HG03575 (cell line): Measurements from ENCODE around the gene RNFT2.
"Not testable (repeated sequence)": the region's sequence is repeated elsewhere in the genome, so short reads cannot be mapped to it uniquely, and the experiment has no call there.

ENCODE experiments used
- ATAC-seq: cut with Tn5 transposase; IDR thresholded peaks from one replicate; pipeline ENCODE4 v1.9.1; 2021; ENCODE audit not compliant: unreplicated experiment, insufficient number of reproducible peaks, low FRiP score; ENCODE audit errors: extremely low read depth

Gene RNFT2

DNA sequence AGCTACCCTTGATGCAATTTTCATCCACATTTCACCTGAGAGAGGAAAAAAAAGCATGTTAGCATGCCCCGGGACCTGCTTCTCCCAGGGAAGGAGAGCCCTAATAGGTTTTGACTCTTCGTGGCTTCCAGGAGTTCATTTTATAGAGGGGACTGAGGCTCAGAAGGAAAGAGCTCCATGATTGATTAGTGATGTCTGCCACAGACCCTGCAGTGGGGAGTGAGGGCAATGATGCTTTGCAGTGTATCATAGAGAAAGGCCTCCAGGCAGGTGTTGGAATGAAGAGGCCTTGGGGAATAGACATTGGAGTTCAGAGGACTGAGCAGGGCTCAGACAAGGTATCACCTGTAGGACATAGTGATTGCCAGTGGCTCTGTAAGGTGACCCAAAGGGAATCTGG, 41.5 kb downstream of the RNFT2 start:
- no peak for ATAC-seq

- no peak for ATAC-seq
Observed at GRCh38 chr12:116780942-116781341, 42.8 kb downstream of the RNFT2 start.

GRCh38 chr12:116783525-116784237, 45.6 kb downstream of the RNFT2 start:
- no peak for ATAC-seq

DNA sequence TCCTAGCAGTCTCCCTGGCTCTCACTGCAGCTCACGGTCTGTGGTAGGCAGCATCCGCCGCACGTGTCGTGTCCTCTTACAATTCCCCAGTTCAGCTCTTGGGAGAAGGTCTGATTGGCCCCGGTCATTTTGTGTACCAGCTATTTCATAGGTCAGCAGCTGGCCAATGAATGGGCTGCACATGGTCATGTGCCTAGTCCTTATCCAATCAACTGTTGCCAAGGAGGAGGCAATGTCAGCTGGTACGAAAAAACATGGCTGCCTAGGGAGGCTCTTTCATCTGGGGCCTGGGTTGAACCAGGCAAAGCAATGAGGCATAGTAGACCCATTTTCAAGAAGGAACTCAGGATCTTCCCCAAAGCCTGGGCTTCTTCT, 46.1 kb downstream of the RNFT2 start:
- no peak for ATAC-seq

DNA sequence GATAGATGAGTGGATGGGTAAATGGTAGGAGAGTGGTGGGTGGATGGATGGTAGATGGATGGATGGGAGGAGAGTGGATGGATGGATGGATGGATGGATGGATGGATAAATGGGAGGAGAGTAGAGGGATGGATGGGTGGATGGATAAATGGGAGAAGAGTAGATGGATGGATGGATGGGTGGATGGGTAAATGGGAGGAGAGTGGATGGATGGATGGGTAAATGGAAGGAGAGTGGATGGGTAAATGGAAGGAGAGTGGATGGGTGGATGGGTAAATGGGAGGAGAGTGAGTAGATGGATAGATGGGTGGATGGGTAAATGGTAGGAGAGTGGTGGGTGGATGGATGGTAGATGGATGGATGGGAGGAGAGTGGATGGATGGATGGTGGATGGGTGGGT, 51.4 kb downstream of the RNFT2 start:
- ATAC-seq = not testable (repeated sequence)

DNA sequence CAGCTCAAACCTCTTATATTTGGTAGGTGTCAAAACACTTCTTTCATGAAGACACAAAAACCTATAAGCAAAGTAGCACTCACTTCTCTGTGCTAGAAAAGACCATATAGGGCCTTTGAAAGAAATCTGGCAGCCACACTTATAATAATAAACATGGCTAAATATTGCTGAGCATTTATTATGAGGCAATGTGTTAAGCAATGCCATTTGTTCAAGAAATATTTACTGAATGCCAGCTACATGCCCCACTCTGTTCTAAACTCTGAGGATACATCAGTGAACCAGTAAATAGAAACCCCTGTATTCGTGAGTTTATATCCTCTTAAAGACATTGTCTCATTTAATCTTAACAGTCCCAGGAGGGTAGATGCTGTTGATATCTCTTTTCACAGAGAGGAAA, 52.0 kb downstream of the RNFT2 start:
- ATAC-seq = no peak

DNA sequence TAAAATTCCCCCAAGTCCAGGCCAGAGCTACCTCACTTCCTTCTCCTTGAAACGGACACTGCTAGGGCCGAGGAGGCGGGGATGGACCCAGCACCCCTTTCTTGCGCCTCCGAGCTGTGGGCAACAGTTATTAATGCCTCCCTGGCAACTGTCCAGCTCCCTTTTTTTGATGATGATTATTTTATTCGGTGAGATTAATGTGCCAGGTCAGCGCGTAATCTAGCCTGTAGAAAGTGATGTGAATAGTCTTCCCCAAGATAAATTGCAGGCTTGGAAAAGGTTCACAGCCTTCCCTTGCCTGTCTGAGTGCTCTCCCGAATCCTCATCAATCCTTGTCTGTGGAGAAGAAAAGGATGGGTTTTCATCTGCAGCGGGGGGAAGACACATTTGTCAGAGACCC, 54.3 kb downstream of the RNFT2 start:
- ATAC-seq = no peak

DNA sequence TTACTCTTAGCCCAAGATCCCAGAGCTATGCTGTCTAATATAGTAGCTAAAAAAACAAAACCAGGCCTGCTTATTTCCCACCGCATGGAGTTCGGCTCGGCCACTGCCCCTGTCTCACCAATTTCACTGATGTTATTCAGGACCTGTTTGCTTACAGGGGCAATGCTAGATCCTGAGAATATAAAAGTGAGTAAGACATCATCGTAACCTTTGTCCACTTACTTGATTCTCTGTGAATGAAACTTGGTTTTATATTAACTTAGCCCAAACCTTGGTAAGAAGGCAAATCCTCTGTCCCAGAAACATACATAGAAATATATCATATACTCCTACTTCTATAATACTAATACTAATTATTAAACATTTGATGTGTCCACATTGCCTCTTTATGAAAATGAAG, 56.6 kb downstream of the RNFT2 start:
- no peak for ATAC-seq

GRCh38 chr12:116797885-116798284, 59.8 kb downstream of the RNFT2 start:
- no peak for ATAC-seq

- no peak for ATAC-seq
Observed at GRCh38 chr12:116798719-116799118, 60.6 kb downstream of the RNFT2 start.

- ATAC-seq = no peak
Observed at GRCh38 chr12:116799955-116800354, 61.8 kb downstream of the RNFT2 start.

GRCh38 chr12:116800918-116801317, 62.8 kb downstream of the RNFT2 start:
- no peak for ATAC-seq

- no peak for ATAC-seq
Observed at GRCh38 chr12:116802018-116802417, 63.9 kb downstream of the RNFT2 start.

DNA sequence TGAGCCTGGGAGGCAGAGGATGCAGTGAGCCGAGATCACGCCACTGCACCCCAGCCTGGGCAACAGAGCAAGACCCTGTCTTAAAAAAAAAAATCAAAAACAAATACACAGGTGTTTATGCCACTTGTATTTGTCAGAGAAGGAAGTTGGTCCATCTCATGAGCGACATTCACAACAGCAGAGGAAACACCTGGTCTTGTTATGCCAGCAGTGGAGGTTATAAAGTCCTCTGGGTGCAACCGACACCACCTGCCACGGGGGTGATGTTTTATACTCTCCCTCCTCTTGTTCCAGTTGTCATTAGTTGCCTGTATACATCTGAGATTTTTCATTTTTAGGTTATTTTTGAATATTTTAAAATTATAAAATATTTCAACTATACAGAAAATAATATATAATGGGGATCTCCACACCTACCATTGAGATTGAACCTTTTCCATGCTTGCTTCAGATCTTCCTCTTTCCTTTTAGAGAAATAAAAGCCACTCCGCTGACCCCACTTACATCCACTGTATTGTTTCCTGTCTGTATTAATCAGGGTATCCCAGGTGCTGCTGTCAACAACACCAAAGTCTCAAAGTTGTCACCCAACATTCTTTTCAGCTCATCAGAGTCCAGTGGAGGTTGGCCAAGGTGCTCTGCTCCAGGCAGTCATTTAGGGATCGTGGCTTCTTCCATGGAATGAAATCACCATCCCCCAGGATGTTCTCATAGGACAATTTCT, 65.1 kb downstream of the RNFT2 start:
- ATAC-seq = no peak

DNA sequence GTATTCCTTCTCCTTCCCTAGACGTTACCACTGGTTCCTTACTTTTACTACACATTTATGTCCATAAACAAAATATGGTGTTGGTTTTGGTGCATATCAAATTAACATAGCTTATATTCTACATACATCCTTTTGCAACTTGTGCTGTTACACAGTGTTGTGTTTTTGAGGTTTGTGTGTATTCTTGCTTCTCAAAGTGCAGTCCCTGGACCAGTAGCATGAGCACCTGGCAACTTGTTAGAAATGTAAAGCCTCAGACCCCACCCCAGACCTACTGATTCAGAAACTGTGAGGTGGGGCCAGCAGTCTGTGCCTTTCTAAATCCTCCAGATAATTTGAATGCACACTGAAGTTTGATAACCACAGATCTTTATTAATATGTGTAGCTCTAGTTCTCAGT, 65.9 kb downstream of the RNFT2 start:
- no peak for ATAC-seq

- ATAC-seq = no peak
Observed at GRCh38 chr12:116806845-116807440, 68.8 kb downstream of the RNFT2 start.

DNA sequence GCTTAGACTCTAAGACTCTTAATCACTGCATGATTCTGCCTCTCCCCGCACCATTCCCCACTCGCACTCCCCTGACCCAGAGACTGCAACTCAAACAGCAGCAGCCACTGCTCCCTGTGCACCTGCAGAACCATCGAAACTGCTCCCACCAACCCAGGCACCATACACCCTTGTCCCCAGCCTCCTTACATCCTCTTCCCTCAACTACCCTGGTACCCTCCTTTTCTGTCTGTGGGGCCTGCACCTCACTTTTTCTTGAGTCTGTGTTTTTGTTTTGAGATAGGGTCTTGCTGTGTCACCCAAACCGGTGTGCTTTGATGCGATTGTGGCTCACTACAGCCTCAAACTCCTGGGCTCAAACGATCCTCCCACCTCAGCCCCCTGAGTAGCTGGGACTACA, 69.4 kb downstream of the RNFT2 start:
- no peak for ATAC-seq

- ATAC-seq = no peak
Observed at GRCh38 chr12:116808113-116809105, 70.3 kb downstream of the RNFT2 start.

DNA sequence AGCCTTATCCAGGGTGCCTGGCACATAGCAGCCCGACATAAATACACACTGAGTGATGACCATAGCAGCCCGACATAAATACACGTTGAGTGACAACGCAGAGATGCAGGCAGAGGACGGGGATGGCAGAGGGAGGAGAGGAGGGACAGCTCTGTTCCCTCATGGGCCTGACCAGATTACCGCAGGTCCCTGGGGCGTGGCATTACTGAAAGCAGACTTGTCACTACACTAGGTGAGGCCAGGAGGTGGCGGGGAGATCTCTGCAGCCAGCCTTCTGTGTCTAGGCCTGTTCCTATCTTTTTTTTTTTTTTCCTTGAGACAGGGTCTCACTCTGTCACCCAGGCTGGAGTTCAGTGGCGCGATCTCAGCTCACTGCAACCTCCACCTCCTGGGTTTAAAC, 74.1 kb downstream of the RNFT2 start:
- no peak for ATAC-seq
